ENCODE results near the gene ADAM12. TPM values are rescaled to one million over a fixed set of nuclear protein-coding genes. Genes with fewer than 3 reads are reported as not detected.

Gene ADAM12
- total and polyA plus RNA-seq, 11 donors: 0.04 to 11.2 (median 0.82) TPM; not detected in 1

DNA sequence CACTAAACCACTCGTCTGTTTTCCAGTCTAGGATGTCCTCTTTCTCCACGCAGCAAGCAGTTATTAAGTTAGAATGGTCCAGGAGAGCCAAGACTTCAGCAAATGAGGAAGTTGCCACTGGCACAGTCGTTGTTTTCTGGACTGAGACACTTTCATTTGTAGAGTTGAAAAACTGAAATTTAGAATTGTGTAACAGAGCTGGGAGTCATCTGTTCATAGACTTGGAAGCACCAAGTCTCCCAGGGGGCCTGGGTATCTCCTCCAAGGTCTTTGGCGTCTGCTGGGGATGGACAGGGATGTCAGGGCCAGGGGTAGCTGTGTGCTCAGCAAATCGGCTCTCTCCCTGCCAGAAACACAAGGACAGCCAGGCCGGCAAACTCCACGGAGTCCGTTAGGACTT is 283.5 kb downstream of the ADAM12 start:
- DNase-seq: peak in 2 of 5 donors; percentile 37 to 55
- H3K36me3 ChIP-seq: no peaks in the 10 kb centered on the region
- whole genome bisulfite sequencing, 4 donors: 60 to 73% (median 63%) methylated on average over 8 of the region's 8 CpGs

DNA sequence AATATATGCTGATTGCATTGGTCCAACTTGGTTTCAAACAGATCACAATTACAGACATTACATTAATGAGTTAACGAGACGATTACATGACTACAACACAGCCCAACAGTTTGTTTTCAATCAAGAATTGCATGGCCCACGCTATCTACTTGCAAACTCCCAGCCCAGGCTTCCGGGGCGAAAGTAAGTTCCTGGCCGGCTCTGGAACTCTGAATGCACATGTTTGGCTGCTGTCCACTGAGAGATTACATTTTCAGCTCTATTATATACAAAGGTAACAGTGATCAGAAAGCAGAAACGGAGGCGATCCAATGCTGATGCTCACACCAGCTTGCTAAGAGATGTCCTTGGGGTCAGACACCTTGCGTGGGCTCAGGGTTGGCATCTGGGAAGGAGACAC is 285.6 kb downstream of the ADAM12 start:
- no peak for DNase-seq
- Histone ChIP-seq H3K36me3 (no peaks in the 10 kb centered on the region), H3K27ac (no peak overlapping the region), H3K9me3 (no peaks in the 10 kb centered on the region), H3K4me3 (no peak overlapping the region), H3K4me1 (peaks cover 0 to 10% (median 0%) of the 10 kb centered on the region in 12 donors), H3K27me3 (no peaks in the 10 kb centered on the region)
- intact Hi-C loops (cut with DNase I): no loop called here
- WGBS, 4 donors: 76 to 88% (median 84%) methylated on average over 9 of the region's 9 CpGs
- no peak for ATAC-seq
- TF ChIP-seq, protein P1, sequence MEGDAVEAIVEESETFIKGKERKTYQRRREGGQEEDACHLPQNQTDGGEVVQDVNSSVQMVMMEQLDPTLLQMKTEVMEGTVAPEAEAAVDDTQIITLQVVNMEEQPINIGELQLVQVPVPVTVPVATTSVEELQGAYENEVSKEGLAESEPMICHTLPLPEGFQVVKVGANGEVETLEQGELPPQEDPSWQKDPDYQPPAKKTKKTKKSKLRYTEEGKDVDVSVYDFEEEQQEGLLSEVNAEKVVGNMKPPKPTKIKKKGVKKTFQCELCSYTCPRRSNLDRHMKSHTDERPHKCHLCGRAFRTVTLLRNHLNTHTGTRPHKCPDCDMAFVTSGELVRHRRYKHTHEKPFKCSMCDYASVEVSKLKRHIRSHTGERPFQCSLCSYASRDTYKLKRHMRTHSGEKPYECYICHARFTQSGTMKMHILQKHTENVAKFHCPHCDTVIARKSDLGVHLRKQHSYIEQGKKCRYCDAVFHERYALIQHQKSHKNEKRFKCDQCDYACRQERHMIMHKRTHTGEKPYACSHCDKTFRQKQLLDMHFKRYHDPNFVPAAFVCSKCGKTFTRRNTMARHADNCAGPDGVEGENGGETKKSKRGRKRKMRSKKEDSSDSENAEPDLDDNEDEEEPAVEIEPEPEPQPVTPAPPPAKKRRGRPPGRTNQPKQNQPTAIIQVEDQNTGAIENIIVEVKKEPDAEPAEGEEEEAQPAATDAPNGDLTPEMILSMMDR (IDR thresholded peaks at IDR 0.05): no peak
- no peak for TF ChIP-seq POLR2A (IDR thresholded peaks at IDR 0.05)

More for the DNA sequence above, 283.5 kb downstream of the ADAM12 start:
- Histone ChIP-seq H3K9me3 (no peaks in the 10 kb centered on the region), H3K4me3 (peak overlapping the region in 1 of 12 donors; percentile 26), H3K27ac (peak overlapping the region in 2 of 12 donors; percentile 4 to 55), H3K4me1 (peaks cover 0 to 17% (median 0%) of the 10 kb centered on the region in 12 donors), H3K27me3 (peaks cover 0 to 6% (median 0%) of the 10 kb centered on the region in 9 donors)
- intact Hi-C loops (cut with DNase I): no loop called here
- TF ChIP-seq POLR2A (IDR thresholded peaks at IDR 0.05): no peak
- TF ChIP-seq, protein P1 (IDR thresholded peaks at IDR 0.05): no peak
- ATAC-seq: peak in 3 of 4 donors; percentile 34 to 62 (median 49)

DNA sequence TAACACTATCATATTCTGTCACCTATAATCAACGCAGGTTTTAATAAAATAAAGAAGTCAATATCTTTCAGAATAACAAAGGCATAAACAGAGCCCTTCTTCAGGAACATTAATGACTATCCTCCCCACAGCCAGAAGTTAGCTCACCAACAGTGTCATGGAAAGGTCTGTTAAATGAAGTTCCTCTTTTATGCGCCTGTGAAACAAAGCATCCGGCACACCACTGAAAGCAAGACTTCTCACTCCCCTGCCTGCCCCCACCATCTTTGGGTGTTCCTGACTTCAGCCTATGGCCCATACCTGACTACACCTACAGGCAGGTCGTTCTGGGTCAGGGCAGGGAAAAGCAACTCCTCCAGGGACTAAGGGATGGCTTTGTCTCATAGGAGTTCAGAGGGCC is 286.5 kb downstream of the ADAM12 start:
- peaks cover 0 to 10% (median 0%) of the 10 kb centered on the region in 12 donors for H3K4me1 ChIP-seq
- DNase-seq (no peak), ATAC-seq (peak in 2 of 4 donors; percentile 9 to 31)
- no peak overlapping the region for H3K4me3 ChIP-seq
- H3K27me3 ChIP-seq: no peaks in the 10 kb centered on the region
- WGBS, 4 donors: 73 to 79% (median 77%) methylated on average over 4 of the region's 4 CpGs
- intact Hi-C loops (cut with DNase I): no loop called here
- TF ChIP-seq, protein P1 (IDR thresholded peaks at IDR 0.05): no peak
- TF ChIP-seq POLR2A (IDR thresholded peaks at IDR 0.05): no peak
- H3K27ac ChIP-seq: no peak overlapping the region
- H3K36me3 ChIP-seq: no peaks in the 10 kb centered on the region
- no peaks in the 10 kb centered on the region for H3K9me3 ChIP-seq

GRCh38 chr10:126101325-126101724 is 287.0 kb downstream of the ADAM12 start:
- intact Hi-C loops (cut with DNase I): no loop called here

More at GRCh38 chr10:126101325-126101724, 287.0 kb downstream of the ADAM12 start:
- peaks cover 0 to 10% (median 0%) of the 10 kb centered on the region in 12 donors for H3K4me1 ChIP-seq
- no peaks in the 10 kb centered on the region for H3K9me3 ChIP-seq
- no peak overlapping the region for H3K27ac ChIP-seq
- H3K27me3 ChIP-seq: no peaks in the 10 kb centered on the region
- no peaks in the 10 kb centered on the region for H3K36me3 ChIP-seq
- 69 to 88% (median 81%) methylated on average over 1 of the region's 1 CpG for WGBS, 4 donors
- H3K4me3 ChIP-seq: no peak overlapping the region
- DNase-seq (no peak), ATAC-seq (no peak)
- TF ChIP-seq, protein P1 (IDR thresholded peaks at IDR 0.05): no peak
- TF ChIP-seq POLR2A (IDR thresholded peaks at IDR 0.05): no peak
